K562 (cell line): ENCODE measurements around the gene COL20A1. TPM values are rescaled to one million over a fixed set of nuclear protein-coding genes. Genes with fewer than 3 reads are reported as not detected.

ENCODE experiments used
- ADNP ChIP-seq: fragments of 200-800 bp; sonication (Bioruptor generic); IDR thresholded peaks from 2 replicates; pipeline ENCODE4 v1.6.1; 2016; ENCODE audit warnings: missing genetic modification characterization, missing compliant biosample characterization
- ETS2 ChIP-seq: IDR thresholded peaks from 2 replicates; pipeline ENCODE4 v1.6.1; 2016; ENCODE audit warnings: borderline replicate concordance, missing genetic modification characterization, mild to moderate bottlenecking, moderate library complexity, missing compliant biosample characterization; ENCODE audit not compliant: poor library complexity, severe bottlenecking
- GTF2F1 ChIP-seq: IDR thresholded peaks from 2 replicates; pipeline ENCODE4 v1.6.1; 2011; ENCODE audit warnings: low read depth, low read length, improper control_type of control experiment
- KAT2B ChIP-seq: IDR thresholded peaks from one replicate; pipeline ENCODE4 v1.6.1; 2012; ENCODE audit warnings: low read depth, mild to moderate bottlenecking, control low read depth, inconsistent platforms, low read length, moderate library complexity
- MAZ ChIP-seq, 2 experiments: fragments of 450-650 bp in 1 of 2; sonication (generic) in 1 of 2; formaldehyde crosslinking; IDR thresholded peaks in 1 of 2; conservative IDR thresholded peaks in 1 of 2; 2 replicates each; pipeline versions ENCODE4 v1.4.0 to v1.5.0; 2020; ENCODE audit warnings: mild to moderate bottlenecking in 1 of 2, missing genetic modification reagents in 1 of 2
- MCM3 ChIP-seq: fragments of 450-650 bp; IDR thresholded peaks from 2 replicates; pipeline ENCODE4 v1.6.1; 2016
- TSHZ1 ChIP-seq: fragments of 250-450 bp; sonication (Bioruptor Pico); IDR thresholded peaks from 2 replicates; pipeline ENCODE4 v1.4.0; 2020; ENCODE audit warnings: mild to moderate bottlenecking, moderate library complexity
- ZNF445 ChIP-seq: fragments of 250-450 bp; sonication (Bioruptor Pico); IDR thresholded peaks from 2 replicates; pipeline ENCODE4 v1.4.0; 2020; ENCODE audit warnings: low read depth, mild to moderate bottlenecking, moderate library complexity
- polyA plus RNA-seq, 8 experiments: library from polyadenylated mRNA; depleted of rRNA in 4 of 8; stranded (reverse) in 5 of 8; unstranded in 3 of 8; fragments of >200 nt; fragmentation: Nextera tagmentation in 2 of 8; fragmentation: Illumina TruSeq in 1 of 8; extraction: Ambion mirVana in 2 of 8; extraction: Trizol in 1 of 8; gene quantifications; 2 replicates each; pipeline versions ENCODE4 v1.2.1 to v1.2.3, GENCODE V29; 2011 to 2014; ENCODE audit warnings: inconsistent platforms in 1 of 8, missing spikeins in 1 of 8
- total RNA-seq, 7 experiments: library from RNA; depleted of rRNA in 6 of 7; stranded (reverse); fragments of >200 nt in 6 of 7; fragmentation: Illumina TruSeq in 2 of 7; extraction: Trizol in 2 of 7; gene quantifications; 2 replicates each; pipeline versions ENCODE4 v1.2.1 to v1.2.3, GENCODE V29; 2011 to 2021; ENCODE audit warnings: low replicate concordance in 1 of 7
- TF ChIP-seq, protein P1 (sequence below): fragments of 250-450 bp; sonication (Bioruptor Pico); IDR thresholded peaks from 2 replicates; pipeline ENCODE4 v1.8.0; 2022; ENCODE audit warnings: moderate library complexity, mild to moderate bottlenecking, inconsistent platforms

Gene COL20A1
- total and polyA plus RNA-seq, 9 of the 15 experiments (the other 6 are each of a cell fraction or from before 2014, with no cell fraction given), result not detected

GRCh38 chr20:63383556-63383955 is 90.6 kb downstream of the COL20A1 start (continued):
- TF ChIP-seq TSHZ1 (CRISPR knock-in tag) (no peak), ZNF445 (no peak), MAZ (CRISPR knock-in tag; conservative IDR thresholded peaks at IDR 0.05 in 1 of 2, IDR thresholded peaks at IDR 0.05 in 1 of 2) (no peak), GTF2F1 (no peak), ETS2 (tag) (no peak), MCM3 (no peak), ADNP (tag) (no peak), KAT2B (no peak)
- TF ChIP-seq, protein P1, sequence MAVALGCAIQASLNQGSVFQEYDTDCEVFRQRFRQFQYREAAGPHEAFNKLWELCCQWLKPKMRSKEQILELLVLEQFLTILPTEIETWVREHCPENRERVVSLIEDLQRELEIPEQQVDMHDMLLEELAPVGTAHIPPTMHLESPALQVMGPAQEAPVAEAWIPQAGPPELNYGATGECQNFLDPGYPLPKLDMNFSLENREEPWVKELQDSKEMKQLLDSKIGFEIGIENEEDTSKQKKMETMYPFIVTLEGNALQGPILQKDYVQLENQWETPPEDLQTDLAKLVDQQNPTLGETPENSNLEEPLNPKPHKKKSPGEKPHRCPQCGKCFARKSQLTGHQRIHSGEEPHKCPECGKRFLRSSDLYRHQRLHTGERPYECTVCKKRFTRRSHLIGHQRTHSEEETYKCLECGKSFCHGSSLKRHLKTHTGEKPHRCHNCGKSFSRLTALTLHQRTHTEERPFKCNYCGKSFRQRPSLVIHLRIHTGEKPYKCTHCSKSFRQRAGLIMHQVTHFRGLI (CRISPR knock-in tag), result no peak
